ENCODE measurements around the gene SLC4A1AP.

GRCh38 chr2:27683390-27684071, 19.8 kb downstream of the SLC4A1AP start:
- TF ChIP-seq POLR2AphosphoS5 (IDR thresholded peaks at IDR 0.05; ENCODE audit: low read depth, low read length): no peak
- TF ChIP-seq POLR2A (IDR thresholded peaks at IDR 0.05; ENCODE audit: low read depth, low read length): no peak
- no peak for TF ChIP-seq TAF1 (IDR thresholded peaks at IDR 0.05; ENCODE audit: borderline replicate concordance, low read depth, low read length)

All from GM12892 (cell line).